Astrocyte (in vitro differentiated cells and primary cell): ENCODE results near the gene ATP2A1. TPM values are rescaled to one million over a fixed set of nuclear protein-coding genes. Genes with fewer than 3 reads are reported as not detected.

ENCODE experiments used
- DNase-seq: peaks from one replicate; pipeline ENCODE4 v3.0.0-alpha.2; 2010; ENCODE audit warnings: low read depth
- FAIRE-seq: peaks from 2 replicates; lab custom pipeline; 2011; peaks lifted over from hg19 to GRCh38; lab: Jason Lieb, UNC
- H2AFZ ChIP-seq: 2 replicates; pipeline ENCODE4 v1.6.0; 2012; ENCODE audit warnings: low read depth, low read length, inconsistent platforms
- H3K27ac ChIP-seq: 2 replicates; pipeline ENCODE4 v1.5.1; 2011; ENCODE audit warnings: low read depth, low read length, inconsistent platforms
- H3K27me3 ChIP-seq: 2 replicates; pipeline ENCODE4 v1.6.0; 2011; ENCODE audit warnings: low read length, inconsistent platforms; ENCODE audit not compliant: insufficient read depth
- H3K36me3 ChIP-seq: 2 replicates; pipeline ENCODE4 v1.5.1; 2011; ENCODE audit warnings: low read length, inconsistent platforms; ENCODE audit not compliant: insufficient read depth
- H3K4me1 ChIP-seq: 2 replicates; pipeline ENCODE4 v1.5.1; 2011; ENCODE audit warnings: low read length, inconsistent platforms; ENCODE audit not compliant: insufficient read depth
- H3K4me2 ChIP-seq: 2 replicates; pipeline ENCODE4 v1.6.0; 2012; ENCODE audit warnings: low read length, inconsistent platforms
- H3K4me3 ChIP-seq: 2 replicates; pipeline ENCODE4 v1.5.1; 2011; ENCODE audit warnings: low read depth, mild to moderate bottlenecking, low read length, inconsistent platforms; ENCODE audit not compliant: insufficient read depth
- H3K79me2 ChIP-seq: 2 replicates; pipeline ENCODE4 v1.6.0; 2012; ENCODE audit warnings: mild to moderate bottlenecking, low read length, inconsistent platforms; ENCODE audit not compliant: insufficient read depth
- H3K9ac ChIP-seq: 2 replicates; pipeline ENCODE4 v1.6.0; 2012; ENCODE audit warnings: mild to moderate bottlenecking, low read length, inconsistent platforms
- H3K9me3 ChIP-seq: 2 replicates; pipeline ENCODE4 v1.5.1; 2012; ENCODE audit warnings: low read depth, mild to moderate bottlenecking, low read length, inconsistent platforms; ENCODE audit not compliant: insufficient read depth
- H4K20me1 ChIP-seq: 2 replicates; pipeline ENCODE4 v1.6.0; 2012; ENCODE audit warnings: low read length, inconsistent platforms; ENCODE audit not compliant: insufficient read depth
- H3K27ac Mint-ChIP-seq: one replicate; pipeline ENCODE4 v1.8.0; 2021; ENCODE audit warnings: mild to moderate bottlenecking, mixed read lengths; ENCODE audit not compliant: unreplicated experiment
- H3K27me3 Mint-ChIP-seq: one replicate; pipeline ENCODE4 v1.8.0; 2021; ENCODE audit warnings: low read depth, mixed read lengths; ENCODE audit not compliant: unreplicated experiment
- H3K36me3 Mint-ChIP-seq: one replicate; pipeline ENCODE4 v1.8.0; 2021; ENCODE audit warnings: low read depth, mixed read lengths; ENCODE audit not compliant: unreplicated experiment
- H3K4me1 Mint-ChIP-seq: one replicate; pipeline ENCODE4 v1.8.0; 2021; ENCODE audit warnings: low read depth, mixed read lengths; ENCODE audit not compliant: unreplicated experiment
- H3K4me3 Mint-ChIP-seq: one replicate; pipeline ENCODE4 v1.8.0; 2021; ENCODE audit warnings: mild to moderate bottlenecking, moderate library complexity, mixed read lengths; ENCODE audit not compliant: unreplicated experiment
- H3K9me3 Mint-ChIP-seq: one replicate; pipeline ENCODE4 v1.8.0; 2021; ENCODE audit warnings: mild to moderate bottlenecking, mixed read lengths; ENCODE audit not compliant: unreplicated experiment
- CTCF ChIP-seq: IDR thresholded peaks from 2 replicates; pipeline ENCODE4 v1.5.1; 2011; ENCODE audit warnings: low read depth, mild to moderate bottlenecking, inconsistent platforms, low read length, moderate library complexity; ENCODE audit not compliant: insufficient read depth
- EZH2 ChIP-seq: IDR thresholded peaks from 2 replicates; pipeline ENCODE4 v1.6.1; 2012; ENCODE audit warnings: mild to moderate bottlenecking, low read length, inconsistent platforms; ENCODE audit not compliant: insufficient read depth
- total RNA-seq: library from RNA; stranded (reverse); gene quantifications from 2 replicates; pipeline ENCODE4 v1.2.1, GENCODE V29; 2021

The ATP2A1 gene
- total RNA-seq, 1 donor from 2014 or later, result 2.0 TPM

GRCh38 chr16:28898266-28898665, 20.0 kb downstream of the ATP2A1 start:
- no peaks in the 10 kb centered on the region for H3K27me3 ChIP-seq
- no peaks in the 10 kb centered on the region for H3K9me3 Mint-ChIP-seq
- no peaks in the 10 kb centered on the region for H3K36me3 ChIP-seq
- FAIRE-seq (no peak), DNase-seq (peak; percentile 4)
- TF ChIP-seq CTCF (no peak), EZH2 (no peak)
- no peak overlapping the region for H3K27ac ChIP-seq
- H3K27ac Mint-ChIP-seq, result no peak overlapping the region
- H3K9me3 ChIP-seq, result no peaks in the 10 kb centered on the region
- no peaks in the 10 kb centered on the region for H3K79me2 ChIP-seq
- peaks cover 8% of the 10 kb centered on the region for H3K4me1 Mint-ChIP-seq
- no peaks in the 10 kb centered on the region for H4K20me1 ChIP-seq
- no peak overlapping the region for H3K4me3 Mint-ChIP-seq
- peaks cover 11% of the 10 kb centered on the region for H3K36me3 Mint-ChIP-seq
- H3K27me3 Mint-ChIP-seq, result peaks cover 2% of the 10 kb centered on the region
- H3K9ac ChIP-seq, result no peak overlapping the region
- no peak overlapping the region for H3K4me2 ChIP-seq
- H3K4me1 ChIP-seq, result no peaks in the 10 kb centered on the region
- H2AFZ ChIP-seq, result no peak overlapping the region
- H3K4me3 ChIP-seq, result no peak overlapping the region

GRCh38 chr16:28898942-28899341, 20.7 kb downstream of the ATP2A1 start:
- Mint-ChIP-seq H3K27ac (no peak overlapping the region), H3K9me3 (no peaks in the 10 kb centered on the region), H3K27me3 (peaks cover 2% of the 10 kb centered on the region), H3K36me3 (peaks cover 11% of the 10 kb centered on the region), H3K4me3 (no peak overlapping the region), H3K4me1 (peaks cover 8% of the 10 kb centered on the region)
- no peaks in the 10 kb centered on the region for H4K20me1 ChIP-seq
- FAIRE-seq (no peak), DNase-seq (no peak)
- H3K9me3 ChIP-seq, result no peaks in the 10 kb centered on the region
- no peak overlapping the region for H3K4me2 ChIP-seq
- H3K27ac ChIP-seq, result no peak overlapping the region
- TF ChIP-seq EZH2, result no peak
- TF ChIP-seq CTCF, result no peak
- H3K4me1 ChIP-seq, result no peaks in the 10 kb centered on the region
- H3K9ac ChIP-seq, result no peak overlapping the region
- no peaks in the 10 kb centered on the region for H3K79me2 ChIP-seq
- no peak overlapping the region for H3K4me3 ChIP-seq
- no peak overlapping the region for H2AFZ ChIP-seq
- H3K36me3 ChIP-seq, result no peaks in the 10 kb centered on the region
- H3K27me3 ChIP-seq, result no peaks in the 10 kb centered on the region

GRCh38 chr16:28899882-28900590, 21.7 kb downstream of the ATP2A1 start:
- TF ChIP-seq CTCF (no peak), EZH2 (no peak)

More at GRCh38 chr16:28899882-28900590, 21.7 kb downstream of the ATP2A1 start:
- Mint-ChIP-seq H3K27ac (no peak overlapping the region), H3K36me3 (peaks cover 8% of the 10 kb centered on the region), H3K9me3 (no peaks in the 10 kb centered on the region), H3K4me1 (peaks cover 8% of the 10 kb centered on the region), H3K4me3 (no peak overlapping the region), H3K27me3 (no peaks in the 10 kb centered on the region)
- no peaks in the 10 kb centered on the region for H3K79me2 ChIP-seq
- no peak for DNase-seq
- H3K4me3 ChIP-seq, result no peak overlapping the region
- H2AFZ ChIP-seq, result no peak overlapping the region
- H3K4me2 ChIP-seq, result no peak overlapping the region
- no peaks in the 10 kb centered on the region for H3K4me1 ChIP-seq
- no peak overlapping the region for H3K27ac ChIP-seq
- no peaks in the 10 kb centered on the region for H3K36me3 ChIP-seq
- no peaks in the 10 kb centered on the region for H3K27me3 ChIP-seq
- no peak overlapping the region for H3K9ac ChIP-seq
- FAIRE-seq, result no peak
- no peaks in the 10 kb centered on the region for H3K9me3 ChIP-seq
- no peaks in the 10 kb centered on the region for H4K20me1 ChIP-seq
